ENCODE data around the gene CFAP410.
"Not testable (repeated sequence)": the region's sequence is repeated elsewhere in the genome, so short reads cannot be mapped to it uniquely, and the experiment has no call there.

CFAP410 gene

DNA sequence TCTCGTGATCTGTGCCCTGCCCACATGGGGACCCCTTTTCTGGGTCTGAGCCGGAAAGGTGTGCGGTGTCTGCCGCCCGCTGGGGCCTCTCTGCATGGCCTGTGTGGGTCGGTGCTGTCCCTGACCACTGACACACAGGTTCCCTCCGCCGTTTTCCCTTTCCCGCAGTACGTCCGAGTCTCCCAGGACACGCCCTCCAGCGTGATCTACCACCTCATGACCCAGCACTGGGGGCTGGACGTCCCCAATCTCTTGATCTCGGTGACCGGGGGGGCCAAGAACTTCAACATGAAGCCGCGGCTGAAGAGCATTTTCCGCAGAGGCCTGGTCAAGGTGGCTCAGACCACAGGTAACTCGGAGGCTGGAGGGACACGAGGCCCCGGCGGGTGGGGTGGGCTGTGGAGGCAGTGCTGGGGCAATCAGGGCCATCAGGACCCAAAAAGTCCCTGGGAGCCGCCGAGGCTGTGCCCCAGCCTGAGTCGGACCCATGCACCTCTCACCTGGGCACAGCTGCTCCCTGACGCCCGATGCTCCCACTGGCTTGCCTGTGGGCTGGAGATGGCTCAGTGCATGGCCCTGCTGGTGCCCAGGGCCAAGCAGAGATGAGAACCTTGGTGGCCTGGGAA lies 27.5 kb upstream of the CFAP410 start:
- Mint-ChIP-seq H3K27me3 (ENCODE audit: low read depth) (peaks cover 26% of the 10 kb centered on the region), H3K4me3 (no peak overlapping the region), H3K4me1 (no peaks in the 10 kb centered on the region), H3K27ac (no peak overlapping the region), H3K36me3 (ENCODE audit: low read depth) (no peaks in the 10 kb centered on the region), H3K9me3 (peaks cover 10% of the 10 kb centered on the region)
- TF ChIP-seq, protein P1, sequence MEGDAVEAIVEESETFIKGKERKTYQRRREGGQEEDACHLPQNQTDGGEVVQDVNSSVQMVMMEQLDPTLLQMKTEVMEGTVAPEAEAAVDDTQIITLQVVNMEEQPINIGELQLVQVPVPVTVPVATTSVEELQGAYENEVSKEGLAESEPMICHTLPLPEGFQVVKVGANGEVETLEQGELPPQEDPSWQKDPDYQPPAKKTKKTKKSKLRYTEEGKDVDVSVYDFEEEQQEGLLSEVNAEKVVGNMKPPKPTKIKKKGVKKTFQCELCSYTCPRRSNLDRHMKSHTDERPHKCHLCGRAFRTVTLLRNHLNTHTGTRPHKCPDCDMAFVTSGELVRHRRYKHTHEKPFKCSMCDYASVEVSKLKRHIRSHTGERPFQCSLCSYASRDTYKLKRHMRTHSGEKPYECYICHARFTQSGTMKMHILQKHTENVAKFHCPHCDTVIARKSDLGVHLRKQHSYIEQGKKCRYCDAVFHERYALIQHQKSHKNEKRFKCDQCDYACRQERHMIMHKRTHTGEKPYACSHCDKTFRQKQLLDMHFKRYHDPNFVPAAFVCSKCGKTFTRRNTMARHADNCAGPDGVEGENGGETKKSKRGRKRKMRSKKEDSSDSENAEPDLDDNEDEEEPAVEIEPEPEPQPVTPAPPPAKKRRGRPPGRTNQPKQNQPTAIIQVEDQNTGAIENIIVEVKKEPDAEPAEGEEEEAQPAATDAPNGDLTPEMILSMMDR (IDR thresholded peaks at IDR 0.05; ENCODE audit: unreplicated experiment in 3 of 3), result no peak

DNA sequence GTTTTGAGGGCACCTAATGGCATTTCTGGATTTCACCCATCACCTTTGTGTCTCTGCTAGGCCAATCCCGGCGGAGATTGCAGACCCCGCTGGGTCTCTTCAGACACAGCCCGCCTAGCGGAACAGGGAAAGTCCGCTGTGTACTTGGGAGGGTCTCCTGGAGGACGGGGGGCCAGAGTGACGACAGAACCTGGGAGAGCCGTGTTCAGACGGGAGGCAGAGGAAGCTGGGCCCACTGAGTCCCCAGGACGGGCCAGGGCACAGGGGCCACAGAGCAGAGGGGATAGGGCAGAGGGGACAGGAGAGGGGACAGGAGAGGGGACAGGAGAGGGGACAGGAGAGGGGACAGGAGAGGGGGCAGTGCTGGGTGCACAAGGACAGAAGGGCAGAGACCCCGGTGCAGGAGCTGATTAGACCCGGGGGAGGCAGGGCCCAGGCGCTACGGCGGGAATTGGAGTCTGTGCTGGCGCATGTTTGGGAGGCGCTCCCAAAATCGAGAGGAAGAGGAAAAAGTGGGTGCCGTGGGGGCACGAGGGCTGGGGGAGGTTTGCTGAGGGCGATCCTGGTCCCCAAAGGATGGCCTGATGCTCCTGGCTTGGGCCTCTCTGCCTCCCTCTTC lies 26.9 kb upstream of the CFAP410 start:
- Mint-ChIP-seq H3K4me3 (no peak overlapping the region), H3K27me3 (ENCODE audit: low read depth) (peaks cover 22% of the 10 kb centered on the region), H3K9me3 (peaks cover 10% of the 10 kb centered on the region), H3K4me1 (no peaks in the 10 kb centered on the region), H3K36me3 (ENCODE audit: low read depth) (no peaks in the 10 kb centered on the region), H3K27ac (no peak overlapping the region)
- TF ChIP-seq, protein P1 (IDR thresholded peaks at IDR 0.05; ENCODE audit: unreplicated experiment in 3 of 3), result no peak

DNA sequence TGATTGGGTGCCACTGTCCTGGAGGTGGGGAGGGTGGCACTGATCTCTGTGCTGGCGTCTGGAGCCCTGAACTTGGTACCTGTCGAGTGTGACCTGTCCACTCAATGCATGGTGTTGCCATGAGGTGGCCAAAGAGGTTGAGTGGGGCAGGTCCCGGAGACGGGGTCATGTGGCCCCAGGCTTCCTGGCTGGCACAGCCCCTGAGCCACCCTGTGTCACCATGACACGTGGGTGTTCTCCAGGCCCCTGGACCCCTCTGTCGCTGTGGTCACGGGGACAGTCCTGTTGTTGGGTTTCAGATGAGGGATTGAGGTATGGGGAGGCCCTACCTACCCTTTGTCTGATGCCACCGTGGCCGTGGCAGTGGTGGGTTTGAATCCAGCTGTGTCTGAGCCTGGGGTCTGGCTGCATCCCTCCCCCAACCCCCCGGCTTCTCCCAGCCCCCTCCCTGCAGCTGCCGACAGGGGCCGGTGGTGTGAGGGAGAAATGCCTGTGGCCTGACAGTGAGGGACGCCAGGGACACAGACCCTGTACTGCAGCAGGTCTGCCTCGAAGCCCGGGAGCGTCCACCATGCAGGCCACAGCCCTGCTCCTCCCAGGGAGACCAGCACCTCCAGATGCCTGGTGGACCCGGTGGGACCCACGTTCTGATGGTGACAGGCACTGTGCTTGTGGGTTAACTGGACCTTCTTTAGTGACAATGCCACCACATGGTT lies 26.2 kb upstream of the CFAP410 start:
- H3K9me3 Mint-ChIP-seq, result peaks cover 10% of the 10 kb centered on the region
- no peaks in the 10 kb centered on the region for H3K4me1 Mint-ChIP-seq
- H3K27me3 Mint-ChIP-seq (ENCODE audit: low read depth), result peaks cover 22% of the 10 kb centered on the region
- no peaks in the 10 kb centered on the region for H3K36me3 Mint-ChIP-seq (ENCODE audit: low read depth)
- H3K4me3 Mint-ChIP-seq, result no peak overlapping the region
- H3K27ac Mint-ChIP-seq, result no peak overlapping the region
- TF ChIP-seq, protein P1 (IDR thresholded peaks at IDR 0.05; ENCODE audit: unreplicated experiment in 3 of 3), result no peak

DNA sequence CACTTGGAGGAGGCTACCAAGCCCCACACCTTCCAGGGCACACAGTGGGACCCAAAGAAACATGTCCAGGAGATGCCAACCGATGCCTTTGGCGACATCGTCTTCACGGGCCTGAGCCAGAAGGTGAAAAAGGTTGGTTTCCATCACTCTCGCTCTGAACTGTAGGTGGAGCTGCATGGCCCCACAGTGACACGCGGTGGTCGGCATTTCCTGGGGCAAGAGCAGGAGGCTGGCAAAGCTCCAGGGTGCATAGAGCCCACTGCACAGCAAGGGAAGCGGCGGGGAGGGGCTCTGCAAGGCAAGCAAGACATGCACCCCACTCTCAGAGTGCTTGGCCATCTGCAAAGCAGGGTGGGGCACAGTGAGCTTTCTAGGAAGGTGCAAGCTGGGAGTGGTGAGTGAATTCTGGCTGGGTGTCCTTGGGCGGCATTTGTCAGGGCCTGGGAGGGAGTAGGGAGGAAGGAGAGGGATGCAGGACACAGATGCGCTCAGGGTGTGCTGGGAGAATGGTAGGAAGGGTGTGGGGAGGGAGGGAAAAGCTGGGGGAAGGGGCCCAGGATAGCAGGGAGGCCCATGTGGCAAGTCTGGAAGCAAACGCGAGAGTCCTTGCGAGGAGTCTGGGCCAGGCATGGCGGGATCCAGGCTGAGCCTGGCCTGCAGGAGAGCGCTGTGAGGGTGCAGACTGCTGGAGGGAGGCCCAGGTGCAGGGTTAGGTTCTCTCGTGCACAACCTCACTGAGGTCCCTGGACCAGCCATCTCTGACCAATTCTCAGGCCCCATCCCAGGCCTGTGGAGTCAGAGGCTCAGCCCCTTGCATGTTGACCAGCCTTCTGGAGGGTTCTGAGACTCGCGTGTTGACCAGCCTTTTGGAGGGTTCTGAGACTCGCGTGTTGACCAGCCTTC lies 25.2 kb upstream of the CFAP410 start:
- Mint-ChIP-seq H3K4me1 (no peaks in the 10 kb centered on the region), H3K9me3 (peaks cover 10% of the 10 kb centered on the region), H3K27ac (no peak overlapping the region), H3K36me3 (ENCODE audit: low read depth) (no peaks in the 10 kb centered on the region), H3K27me3 (ENCODE audit: low read depth) (peaks cover 18% of the 10 kb centered on the region), H3K4me3 (no peak overlapping the region)
- TF ChIP-seq, protein P1 (IDR thresholded peaks at IDR 0.05; ENCODE audit: unreplicated experiment in 3 of 3), result no peak

DNA sequence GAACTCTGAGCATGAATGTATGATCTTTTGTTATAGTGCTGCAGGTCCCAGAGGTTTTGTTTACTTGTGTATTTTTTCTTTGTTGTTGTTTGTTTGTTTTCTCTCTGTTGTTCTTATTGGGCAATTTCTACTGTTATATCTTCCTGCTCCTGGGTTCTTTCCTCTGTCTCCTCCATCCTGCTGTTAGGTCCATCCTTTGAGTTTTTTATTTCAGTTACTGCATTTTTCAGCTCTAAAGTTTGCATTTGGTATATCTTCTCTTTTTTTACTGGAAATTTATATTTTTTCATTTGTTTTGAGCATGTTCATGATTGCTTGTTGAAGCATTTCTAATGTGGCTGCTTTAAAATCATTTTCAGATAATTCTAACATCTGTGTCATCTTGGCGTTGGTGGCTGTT lies 24.1 kb upstream of the CFAP410 start:
- no peak overlapping the region for H3K4me3 Mint-ChIP-seq
- H3K9me3 Mint-ChIP-seq, result peaks cover 10% of the 10 kb centered on the region
- H3K36me3 Mint-ChIP-seq (ENCODE audit: low read depth), result no peaks in the 10 kb centered on the region
- TF ChIP-seq, protein P1 (IDR thresholded peaks at IDR 0.05; ENCODE audit: unreplicated experiment in 3 of 3), result no peak
- no peak overlapping the region for H3K27ac Mint-ChIP-seq
- no peaks in the 10 kb centered on the region for H3K4me1 Mint-ChIP-seq
- peaks cover 10% of the 10 kb centered on the region for H3K27me3 Mint-ChIP-seq (ENCODE audit: low read depth)

DNA sequence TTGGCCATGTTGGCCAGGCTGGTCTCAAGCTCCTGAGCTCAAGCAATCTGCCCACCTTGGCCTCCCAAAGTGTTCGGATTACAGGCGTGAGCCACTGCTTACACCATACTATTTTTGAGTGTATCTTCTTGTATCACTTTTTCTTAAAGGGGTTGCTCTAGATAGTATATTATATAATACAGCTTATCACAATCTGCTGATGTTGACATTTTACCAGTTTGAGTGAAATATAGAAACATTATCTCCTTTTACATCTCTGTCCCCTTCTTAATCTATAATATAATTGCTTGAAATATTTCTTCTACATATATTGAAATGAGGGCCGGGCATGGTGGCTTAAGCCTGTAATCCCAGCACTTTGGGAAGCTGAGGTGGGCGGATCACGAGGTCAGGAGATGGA lies 22.7 kb upstream of the CFAP410 start:
- not testable (repeated sequence) for H3K27me3 Mint-ChIP-seq (ENCODE audit: low read depth); H3K4me1 Mint-ChIP-seq; H3K27ac Mint-ChIP-seq; H3K36me3 Mint-ChIP-seq (ENCODE audit: low read depth); H3K4me3 Mint-ChIP-seq
- H3K9me3 Mint-ChIP-seq, result peaks cover 10% of the 10 kb centered on the region
